Left renal cortex interstitium (tissue), 4 donors: ENCODE measurements around the gene COL9A3. TPM values are rescaled to one million over a fixed set of nuclear protein-coding genes. Genes with fewer than 3 reads are reported as not detected.

ENCODE experiments used
- DNase-seq, 4 donors: peaks; one replicate each; pipeline ENCODE4 v3.0.0-alpha.2; 2013; ENCODE audit warnings: low read depth in 4 of 4, low spot score in 2 of 4, missing footprints in 1 of 4
- polyA plus RNA-seq, 4 donors: library from polyadenylated mRNA; unstranded; fragments of 120-200 nt; gene quantifications; one replicate each; pipeline ENCODE4 v1.2.1, GENCODE V29; 2013; ENCODE audit not compliant: insufficient read length in 4 of 4

COL9A3 gene
- 10 to 100 TPM; 19.3 to 29.5 (median 24.9) TPM for polyA plus RNA-seq

- no peak for DNase-seq
Measured at GRCh38 chr20:62816884-62817873, at the start of gene COL9A3. COL9A3 (plus strand) TSS chr20:62817050; CDS start chr20:62817065, 15 bp downstream.

- no peak for DNase-seq
Measured at GRCh38 chr20:62768234-62768546, 48.7 kb upstream of the COL9A3 start.

- DNase-seq = no peak
Measured at GRCh38 chr20:62768551-62769287, 48.1 kb upstream of the COL9A3 start.

- no peak for DNase-seq
Measured at GRCh38 chr20:62769346-62770071, 47.3 kb upstream of the COL9A3 start.

GRCh38 chr20:62770111-62770910 is 46.5 kb upstream of the COL9A3 start:
- no peak for DNase-seq

- DNase-seq = no peak
Measured at GRCh38 chr20:62770916-62771315, 45.9 kb upstream of the COL9A3 start.

GRCh38 chr20:62771396-62772102 is 45.3 kb upstream of the COL9A3 start:
- DNase-seq = no peak

GRCh38 chr20:62772103-62772611 is 44.7 kb upstream of the COL9A3 start:
- no peak for DNase-seq

GRCh38 chr20:62772619-62772989 is 44.2 kb upstream of the COL9A3 start:
- DNase-seq = no peak

GRCh38 chr20:62772990-62773844 is 43.6 kb upstream of the COL9A3 start:
- no peak for DNase-seq

GRCh38 chr20:62773845-62774714 is 42.8 kb upstream of the COL9A3 start:
- no peak for DNase-seq

GRCh38 chr20:62774762-62775161 is 42.1 kb upstream of the COL9A3 start:
- DNase-seq = no peak

GRCh38 chr20:62775206-62775605 is 41.6 kb upstream of the COL9A3 start:
- no peak for DNase-seq

- no peak for DNase-seq
Measured at GRCh38 chr20:62776035-62776691, 40.7 kb upstream of the COL9A3 start.

- DNase-seq = no peak
Measured at GRCh38 chr20:62776692-62777527, 39.9 kb upstream of the COL9A3 start.

- DNase-seq = no peak
Measured at GRCh38 chr20:62777528-62777830, 39.4 kb upstream of the COL9A3 start.
